Body of pancreas (tissue), 4 donors: ENCODE measurements around the gene GATB.

Experiments
- POLR2A ChIP-seq, 3 donors: fragments of 450-650 bp; IDR thresholded peaks; one replicate each; pipeline ENCODE4 v1.6.1; 2016; ENCODE audit warnings: antibody characterized with exemption in 3 of 3, mild to moderate bottlenecking in 2 of 3
- TF ChIP-seq, protein P1 (sequence below), 7 experiments: fragments of 450-650 bp in 4 of 7; fragments of 200-600 bp in 3 of 7; sonication (generic) in 3 of 7; IDR thresholded peaks; one replicate each; pipeline ENCODE4 v1.5.1; 2016 to 2019; ENCODE audit warnings: antibody characterized with exemption in 7 of 7

DNA sequence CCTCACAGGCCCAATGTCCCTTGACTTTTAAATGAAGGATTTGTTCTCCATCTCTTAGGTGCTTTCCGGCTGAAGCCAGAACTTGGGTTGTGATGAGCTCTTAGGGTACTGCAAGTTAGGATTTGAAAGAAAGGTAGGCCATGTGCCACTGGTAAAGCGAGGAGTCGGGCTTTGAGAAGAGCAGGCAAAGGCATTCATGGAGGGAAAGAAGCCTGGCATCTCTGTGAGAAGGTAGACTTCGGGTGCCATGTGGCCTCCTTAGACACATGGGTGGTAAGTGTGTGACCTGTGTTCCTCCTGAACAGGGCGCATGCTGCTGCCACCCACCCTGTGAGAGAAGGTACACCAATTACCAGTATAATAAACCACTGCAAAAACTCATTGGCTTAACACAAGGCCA lies 102.9 kb downstream of the GATB start:
- TF ChIP-seq, protein P1, sequence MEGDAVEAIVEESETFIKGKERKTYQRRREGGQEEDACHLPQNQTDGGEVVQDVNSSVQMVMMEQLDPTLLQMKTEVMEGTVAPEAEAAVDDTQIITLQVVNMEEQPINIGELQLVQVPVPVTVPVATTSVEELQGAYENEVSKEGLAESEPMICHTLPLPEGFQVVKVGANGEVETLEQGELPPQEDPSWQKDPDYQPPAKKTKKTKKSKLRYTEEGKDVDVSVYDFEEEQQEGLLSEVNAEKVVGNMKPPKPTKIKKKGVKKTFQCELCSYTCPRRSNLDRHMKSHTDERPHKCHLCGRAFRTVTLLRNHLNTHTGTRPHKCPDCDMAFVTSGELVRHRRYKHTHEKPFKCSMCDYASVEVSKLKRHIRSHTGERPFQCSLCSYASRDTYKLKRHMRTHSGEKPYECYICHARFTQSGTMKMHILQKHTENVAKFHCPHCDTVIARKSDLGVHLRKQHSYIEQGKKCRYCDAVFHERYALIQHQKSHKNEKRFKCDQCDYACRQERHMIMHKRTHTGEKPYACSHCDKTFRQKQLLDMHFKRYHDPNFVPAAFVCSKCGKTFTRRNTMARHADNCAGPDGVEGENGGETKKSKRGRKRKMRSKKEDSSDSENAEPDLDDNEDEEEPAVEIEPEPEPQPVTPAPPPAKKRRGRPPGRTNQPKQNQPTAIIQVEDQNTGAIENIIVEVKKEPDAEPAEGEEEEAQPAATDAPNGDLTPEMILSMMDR (IDR thresholded peaks at IDR 0.05): no peak
- no peak for TF ChIP-seq POLR2A (IDR thresholded peaks at IDR 0.05)
